Activated CD4-positive, alpha-beta T cell treated with anti-CD3 and anti-CD28 coated beads, Interleukin-2, amount 10 ng/mL, durations not matched to agents 7 days and 5 days (primary cell): ENCODE data around the gene LDB3. TPM values are rescaled to one million over a fixed set of nuclear protein-coding genes. Genes with fewer than 3 reads are reported as not detected.

ENCODE experiments used
- CTCF ChIA-PET: fragments of 350-600 bp; sonication (Branson Sonifier 250); formaldehyde crosslinking; loops from one replicate; lab custom pipeline; 2021; ENCODE audit warnings: antibody characterized with exemption; lab: Charles Lee
- POLR2A ChIA-PET: fragments of 350-600 bp; sonication (Branson Sonifier 250); formaldehyde crosslinking; loops from one replicate; lab custom pipeline; 2021; ENCODE audit warnings: antibody characterized with exemption; lab: Charles Lee
- DNase-seq: peaks from one replicate; pipeline ENCODE4 v3.0.0-alpha.2; 2020
- H3K27ac Mint-ChIP-seq: one replicate; pipeline ENCODE4 v1.8.0; 2021; ENCODE audit warnings: mild to moderate bottlenecking, moderate library complexity, mixed read lengths
- H3K27me3 Mint-ChIP-seq: one replicate; pipeline ENCODE4 v1.8.0; 2021; ENCODE audit warnings: mixed read lengths
- H3K36me3 Mint-ChIP-seq: one replicate; pipeline ENCODE4 v1.8.0; 2021; ENCODE audit warnings: low read depth, mixed read lengths
- H3K4me1 Mint-ChIP-seq: one replicate; pipeline ENCODE4 v1.8.0; 2021; ENCODE audit warnings: mixed read lengths
- H3K4me3 Mint-ChIP-seq: one replicate; pipeline ENCODE4 v1.8.0; 2021; ENCODE audit warnings: mild to moderate bottlenecking, moderate library complexity, mixed read lengths
- H3K9me3 Mint-ChIP-seq: one replicate; pipeline ENCODE4 v1.8.0; 2021; ENCODE audit warnings: mixed read lengths
- total RNA-seq, 2 experiments: library from RNA; stranded (reverse); gene quantifications; one replicate each; pipeline ENCODE4 v1.2.3, GENCODE V29; 2021

Gene LDB3
- total RNA-seq, 2 experiments from 2014 or later, result 0.05 to 0.10 TPM

DNA sequence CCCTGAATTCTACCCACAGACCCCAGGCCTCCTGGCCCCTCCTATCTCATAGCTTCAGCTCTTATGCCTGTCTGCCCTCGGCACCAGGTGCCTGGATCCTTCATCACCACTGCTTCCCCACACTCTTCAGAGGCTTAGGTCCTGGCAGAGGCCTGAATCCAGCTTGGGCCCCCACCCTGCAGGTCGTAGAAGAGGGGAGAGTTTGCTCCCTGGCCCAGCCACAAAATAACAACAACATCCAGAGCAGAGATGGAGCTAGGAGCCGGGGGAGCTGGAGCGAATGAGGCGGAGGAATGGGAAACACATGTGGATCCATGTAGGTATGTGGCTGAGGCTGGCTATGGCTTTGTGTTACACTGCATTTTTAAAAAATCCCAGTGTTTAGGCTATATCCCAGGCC, 21.8 kb upstream of the LDB3 start:
- Mint-ChIP-seq H3K9me3 (peaks cover 6% of the 10 kb centered on the region), H3K36me3 (peaks cover 2% of the 10 kb centered on the region), H3K4me1 (peaks cover 11% of the 10 kb centered on the region), H3K4me3 (no peak overlapping the region), H3K27me3 (peaks cover 5% of the 10 kb centered on the region), H3K27ac (no peak overlapping the region)
- POLR2A ChIA-PET, result no interaction called here
- CTCF ChIA-PET, result no interaction called here
- no peak for DNase-seq

DNA sequence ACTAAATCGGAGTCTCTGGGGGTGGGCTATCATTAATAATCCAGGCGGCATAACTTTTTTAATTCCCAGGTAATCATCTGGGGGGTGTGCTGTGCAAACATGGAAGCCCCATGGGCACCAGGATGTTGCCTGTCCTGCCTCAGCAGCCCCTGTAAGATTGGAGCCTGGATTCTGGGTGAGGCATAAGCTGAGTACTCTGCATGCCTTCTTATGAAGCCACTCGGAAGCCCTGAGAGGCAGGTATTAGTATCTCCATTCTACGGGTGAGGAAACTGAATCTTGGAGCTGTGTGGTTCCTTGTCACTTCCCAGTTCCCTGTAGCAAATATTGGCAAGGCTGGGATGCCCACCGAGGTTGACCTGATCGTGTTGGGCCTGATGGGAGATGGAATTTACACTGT, 21.4 kb upstream of the LDB3 start:
- peaks cover 2% of the 10 kb centered on the region for H3K27me3 Mint-ChIP-seq
- H3K36me3 Mint-ChIP-seq, result no peaks in the 10 kb centered on the region
- no peak overlapping the region for H3K4me3 Mint-ChIP-seq
- CTCF ChIA-PET, result interaction anchor here (0.6 to 1.3 kb wide), 3 partner anchors 9 to 1878 kb away, joined by 3 read pairs; no protein-coding TSS in a partner anchor
- H3K27ac Mint-ChIP-seq, result no peak overlapping the region
- POLR2A ChIA-PET, result no interaction called here
- peaks cover 2% of the 10 kb centered on the region for H3K9me3 Mint-ChIP-seq
- peaks cover 11% of the 10 kb centered on the region for H3K4me1 Mint-ChIP-seq
- no peak for DNase-seq

DNA sequence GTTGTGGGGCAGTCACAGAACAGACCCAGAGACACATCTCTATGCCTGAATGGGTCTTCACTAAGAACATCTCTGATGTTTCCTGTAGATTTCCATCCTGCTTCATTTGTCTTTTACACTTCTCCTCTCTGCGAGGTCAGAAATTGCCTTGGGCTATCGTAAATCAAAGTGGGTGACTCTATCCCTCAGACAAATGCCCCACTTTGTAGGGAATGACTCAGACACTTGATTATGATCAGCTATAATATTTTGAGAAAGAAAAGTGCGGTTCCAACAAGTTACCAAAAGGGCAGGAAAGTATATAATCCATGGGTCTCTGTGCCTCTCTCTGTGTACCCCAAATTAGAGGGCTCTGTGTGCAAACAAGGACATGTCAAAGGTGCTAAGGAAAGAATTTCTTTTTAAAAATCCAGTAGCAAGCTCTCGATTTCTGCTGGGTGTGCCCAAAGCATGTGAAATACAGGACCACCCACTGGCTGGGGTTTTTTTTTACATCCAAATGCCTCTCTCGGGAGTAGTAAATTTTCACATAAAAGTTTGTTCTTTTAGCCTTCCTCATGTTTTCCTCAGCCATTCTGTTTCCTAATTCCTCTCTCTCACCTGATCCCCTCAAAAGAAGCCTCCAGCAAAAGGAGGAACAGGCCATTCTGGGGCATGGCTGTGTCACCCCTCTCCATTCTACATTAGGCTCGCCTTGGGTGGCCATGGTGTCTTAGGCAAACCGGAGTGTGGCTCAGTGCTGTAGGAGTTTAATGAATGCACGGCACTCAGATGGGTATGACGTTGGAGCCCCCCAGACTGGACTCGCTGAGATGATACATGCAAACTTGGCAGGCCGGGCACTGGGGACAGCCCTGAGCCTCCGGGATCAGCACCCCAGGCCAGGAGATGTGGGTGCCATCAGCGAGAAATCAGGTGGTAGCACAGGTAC, 20.3 kb upstream of the LDB3 start:
- CTCF ChIA-PET, result interaction anchor here (1.2 to 1.3 kb wide), 2 partner anchors 8 to 11 kb away, joined by 3 read pairs; no protein-coding TSS in a partner anchor
- H3K4me1 Mint-ChIP-seq, result peaks cover 11% of the 10 kb centered on the region
- no peaks in the 10 kb centered on the region for H3K9me3 Mint-ChIP-seq
- H3K27me3 Mint-ChIP-seq, result no peaks in the 10 kb centered on the region
- DNase-seq, result no peak
- H3K27ac Mint-ChIP-seq, result no peak overlapping the region
- no peak overlapping the region for H3K4me3 Mint-ChIP-seq
- no peaks in the 10 kb centered on the region for H3K36me3 Mint-ChIP-seq
- POLR2A ChIA-PET, result no interaction called here

DNA sequence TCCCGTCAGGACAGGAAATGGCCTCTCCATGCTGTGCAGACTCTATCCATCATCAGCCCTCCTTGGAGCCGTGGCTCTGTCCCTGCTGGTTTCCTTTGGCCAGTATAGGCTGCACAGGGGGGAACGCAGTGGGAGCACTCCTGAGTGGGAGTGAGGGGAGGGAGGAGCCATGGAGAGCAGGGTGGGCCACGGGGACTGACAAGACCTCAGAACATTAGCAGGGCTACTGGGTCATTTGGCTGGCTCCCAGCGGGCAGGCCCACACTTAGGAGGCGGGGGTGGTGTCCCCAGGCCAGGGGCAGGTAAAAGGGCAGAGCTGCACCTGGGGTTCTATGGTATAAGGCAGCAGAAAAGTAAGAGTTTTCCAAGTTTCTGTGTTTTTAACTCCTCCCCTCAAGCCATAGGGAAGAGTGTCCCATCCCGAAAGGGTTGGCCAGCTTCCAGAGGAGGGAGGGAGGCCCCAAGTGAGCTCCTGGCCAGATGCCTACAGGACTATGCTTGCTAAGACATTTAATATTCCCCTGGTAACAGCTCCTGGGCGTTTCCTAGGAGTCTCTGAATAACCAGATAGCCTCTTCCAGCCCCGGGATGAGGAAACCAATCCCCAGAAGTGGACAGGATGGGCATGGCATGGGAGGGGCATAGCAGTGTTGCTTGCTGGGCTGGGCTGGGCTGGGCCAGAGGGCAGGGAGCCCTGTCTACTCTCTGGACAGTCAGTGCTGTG, 19.4 kb upstream of the LDB3 start:
- Mint-ChIP-seq H3K27me3 (no peaks in the 10 kb centered on the region), H3K36me3 (no peaks in the 10 kb centered on the region), H3K4me1 (peaks cover 3% of the 10 kb centered on the region), H3K27ac (no peak overlapping the region), H3K9me3 (no peaks in the 10 kb centered on the region), H3K4me3 (no peak overlapping the region)
- ChIA-PET POLR2A (no interaction called here), CTCF (interaction anchor here (0.6 to 1.2 kb wide), 2 partner anchors 12 to 22 kb away, joined by 3 read pairs; no protein-coding TSS in a partner anchor)
- no peak for DNase-seq

GRCh38 chr10:86649471-86650150, 18.7 kb upstream of the LDB3 start:
- DNase-seq, result no peak

GRCh38 chr10:86650151-86650550, 18.2 kb upstream of the LDB3 start:
- Mint-ChIP-seq H3K27me3 (no peaks in the 10 kb centered on the region), H3K4me3 (no peak overlapping the region), H3K36me3 (no peaks in the 10 kb centered on the region), H3K9me3 (no peaks in the 10 kb centered on the region), H3K27ac (no peak overlapping the region), H3K4me1 (no peaks in the 10 kb centered on the region)
- POLR2A ChIA-PET, result no interaction called here
- no peak for DNase-seq
- CTCF ChIA-PET, result interaction anchor here (0.6 kb wide), 1 partner anchor 92 kb away, joined by 3 read pairs; no protein-coding TSS in a partner anchor

More at GRCh38 chr10:86649471-86650150, 18.7 kb upstream of the LDB3 start:
- Mint-ChIP-seq H3K9me3 (no peaks in the 10 kb centered on the region), H3K27me3 (no peaks in the 10 kb centered on the region), H3K36me3 (no peaks in the 10 kb centered on the region), H3K4me1 (no peaks in the 10 kb centered on the region), H3K4me3 (no peak overlapping the region), H3K27ac (no peak overlapping the region)
- POLR2A ChIA-PET, result no interaction called here
- CTCF ChIA-PET, result interaction anchor here (0.6 to 1.2 kb wide), 2 partner anchors 12 to 92 kb away, joined by 3 read pairs; no protein-coding TSS in a partner anchor

GRCh38 chr10:86651021-86651471, 17.3 kb upstream of the LDB3 start:
- Mint-ChIP-seq H3K27ac (no peak overlapping the region), H3K4me1 (no peaks in the 10 kb centered on the region), H3K4me3 (no peak overlapping the region), H3K27me3 (no peaks in the 10 kb centered on the region), H3K36me3 (no peaks in the 10 kb centered on the region), H3K9me3 (no peaks in the 10 kb centered on the region)
- DNase-seq, result no peak
- CTCF ChIA-PET, result no interaction called here
- POLR2A ChIA-PET, result no interaction called here

DNA sequence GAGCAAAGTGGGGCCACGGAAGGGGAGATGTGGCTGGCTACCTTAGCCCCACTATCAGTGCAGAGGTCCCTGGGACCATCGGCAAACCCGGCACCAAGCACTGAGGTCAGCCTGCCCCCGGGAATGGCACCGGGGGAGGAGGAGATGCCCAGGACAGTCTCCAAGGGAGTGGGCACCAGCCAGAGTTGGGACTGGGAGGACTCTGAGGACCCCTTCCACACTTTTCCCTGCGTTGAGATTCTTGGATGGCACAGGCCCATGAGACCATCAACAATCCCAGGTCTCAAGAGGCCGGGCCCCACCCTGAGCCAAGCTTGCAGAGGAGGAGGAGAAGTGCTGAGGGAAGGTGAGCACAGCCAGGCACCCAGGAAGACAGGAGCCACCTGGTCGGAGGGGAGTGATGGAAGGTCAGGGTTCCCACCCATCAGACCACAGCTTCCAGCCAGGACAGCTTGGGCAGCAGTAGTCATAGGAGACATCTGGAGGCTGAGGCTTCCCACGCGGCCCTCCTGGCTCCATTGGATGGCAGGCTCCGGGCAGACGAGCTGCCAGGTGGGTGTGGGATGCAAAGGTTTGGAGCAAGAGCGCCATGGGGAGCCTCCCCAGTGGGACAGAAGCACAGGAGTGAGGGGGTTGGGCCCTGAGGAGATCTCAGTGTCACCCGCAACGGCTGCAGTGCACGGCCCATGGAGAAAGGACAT, 16.5 kb upstream of the LDB3 start:
- Mint-ChIP-seq H3K27me3 (no peaks in the 10 kb centered on the region), H3K9me3 (no peaks in the 10 kb centered on the region), H3K4me1 (no peaks in the 10 kb centered on the region), H3K27ac (no peak overlapping the region), H3K4me3 (no peak overlapping the region), H3K36me3 (no peaks in the 10 kb centered on the region)
- DNase-seq, result no peak
- CTCF ChIA-PET, result no interaction called here
- POLR2A ChIA-PET, result no interaction called here

- POLR2A ChIA-PET, result no interaction called here
- no peaks in the 10 kb centered on the region for H3K27me3 Mint-ChIP-seq
- DNase-seq, result no peak
- H3K9me3 Mint-ChIP-seq, result no peaks in the 10 kb centered on the region
- H3K4me1 Mint-ChIP-seq, result no peaks in the 10 kb centered on the region
- H3K27ac Mint-ChIP-seq, result no peak overlapping the region
- H3K36me3 Mint-ChIP-seq, result no peaks in the 10 kb centered on the region
- CTCF ChIA-PET, result no interaction called here
- H3K4me3 Mint-ChIP-seq, result no peak overlapping the region
Measured at GRCh38 chr10:86652361-86653202, 15.7 kb upstream of the LDB3 start.

DNA sequence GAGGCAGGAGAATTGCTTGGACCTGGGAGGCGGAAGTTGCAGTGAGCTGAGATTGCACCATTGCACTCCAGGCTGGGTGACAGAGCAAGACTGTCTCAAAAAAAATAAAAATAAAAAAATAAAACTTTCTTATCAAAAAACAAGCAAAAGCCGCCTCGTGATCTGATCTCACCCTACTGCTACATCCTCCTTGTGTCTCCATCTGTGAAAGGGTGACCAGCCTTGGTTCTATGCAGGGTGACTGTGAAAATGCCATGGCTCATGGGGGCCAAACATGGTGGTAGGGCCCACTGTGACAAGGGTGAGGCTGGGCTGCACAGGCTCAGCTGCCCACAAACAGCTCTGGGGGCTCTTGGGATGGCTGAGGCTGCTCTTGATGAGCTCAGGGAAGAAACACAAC, 14.9 kb upstream of the LDB3 start:
- Mint-ChIP-seq H3K9me3 (no peaks in the 10 kb centered on the region), H3K27me3 (no peaks in the 10 kb centered on the region), H3K27ac (no peak overlapping the region), H3K4me1 (no peaks in the 10 kb centered on the region), H3K4me3 (no peak overlapping the region), H3K36me3 (no peaks in the 10 kb centered on the region)
- CTCF ChIA-PET, result no interaction called here
- POLR2A ChIA-PET, result no interaction called here
- DNase-seq, result no peak

DNA sequence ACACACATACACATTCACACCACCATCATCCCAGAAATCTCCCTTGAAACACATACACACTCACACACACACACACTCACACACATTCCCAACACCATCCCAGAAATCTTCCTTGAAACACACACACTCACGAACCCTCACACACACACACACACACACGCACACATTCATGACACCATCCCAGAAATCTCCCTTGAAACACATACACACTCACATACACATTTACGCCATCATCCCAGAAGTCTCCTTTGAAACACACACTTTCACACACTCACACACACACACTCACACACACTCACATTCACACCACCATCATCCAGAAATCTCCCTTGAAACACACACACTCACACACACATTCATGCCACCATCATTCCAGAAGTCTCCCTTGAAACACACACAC, 14.3 kb upstream of the LDB3 start:
- CTCF ChIA-PET, result no interaction called here
- Mint-ChIP-seq H3K27me3 (no peaks in the 10 kb centered on the region), H3K9me3 (no peaks in the 10 kb centered on the region), H3K36me3 (no peaks in the 10 kb centered on the region), H3K4me1 (no peaks in the 10 kb centered on the region), H3K27ac (no peak overlapping the region), H3K4me3 (no peak overlapping the region)
- POLR2A ChIA-PET, result no interaction called here
- DNase-seq, result no peak
